GM23338 (cell line): Measurements from ENCODE around the gene STOM. TPM values are rescaled to one million over a fixed set of nuclear protein-coding genes. Genes with fewer than 3 reads are reported as not detected.

Experiments used
- ATAC-seq: fragments of 200-7000 bp; cut with Tn5 transposase; 3 replicates; pipeline ENCODE4 v1.9.1; 2020
- DNase-seq: peaks from one replicate; pipeline ENCODE4 v3.0.0-alpha.2; 2015; ENCODE audit warnings: low spot score
- H2AFZ ChIP-seq: fragments of 200-600 bp; sonication (generic); 2 replicates; pipeline ENCODE4 v1.8.0; 2016; ENCODE audit warnings: antibody characterized with exemption, mild to moderate bottlenecking, moderate library complexity
- H3F3A ChIP-seq: fragments of 200-600 bp; sonication (generic); replicated peaks from 2 replicates; pipeline ENCODE4 v1.8.0; 2017; ENCODE audit warnings: antibody characterized with exemption, mixed run types, low read depth
- H3K27ac ChIP-seq: fragments of 200-600 bp; sonication (generic); 2 replicates; pipeline ENCODE4 v1.6.1; 2016; ENCODE audit warnings: low read depth
- H3K27me3 ChIP-seq: fragments of 200-600 bp; sonication (generic); 2 replicates; pipeline ENCODE4 v1.8.0; 2016; ENCODE audit warnings: mild to moderate bottlenecking, mixed run types, moderate library complexity; ENCODE audit not compliant: insufficient read depth
- H3K36me3 ChIP-seq: fragments of 200-600 bp; sonication (generic); 2 replicates; pipeline ENCODE4 v1.8.0; 2016; ENCODE audit warnings: mild to moderate bottlenecking; ENCODE audit not compliant: insufficient read depth
- H3K4me1 ChIP-seq: fragments of 200-600 bp; sonication (generic); 2 replicates; pipeline ENCODE4 v1.8.0; 2016; ENCODE audit warnings: mild to moderate bottlenecking, moderate library complexity; ENCODE audit not compliant: insufficient read depth
- H3K4me2 ChIP-seq: fragments of 200-600 bp; sonication (generic); 2 replicates; pipeline ENCODE4 v1.7.1; 2017; ENCODE audit warnings: mixed run types
- H3K4me3 ChIP-seq: fragments of 200-600 bp; sonication (generic); 2 replicates; pipeline ENCODE4 v1.6.1; 2016; ENCODE audit warnings: mixed run types
- H3K79me2 ChIP-seq: fragments of 200-600 bp; sonication (generic); replicated peaks from 2 replicates; pipeline ENCODE4 v1.8.0; 2017; ENCODE audit warnings: mild to moderate bottlenecking; ENCODE audit not compliant: insufficient read depth
- H3K9me2 ChIP-seq: fragments of 200-600 bp; sonication (generic); 2 replicates; pipeline ENCODE4 v1.8.0; 2017; ENCODE audit not compliant: insufficient read depth
- H4K20me1 ChIP-seq: fragments of 200-600 bp; sonication (generic); replicated peaks from 2 replicates; pipeline ENCODE4 v1.8.0; 2017; ENCODE audit warnings: mild to moderate bottlenecking; ENCODE audit not compliant: insufficient read depth
- H3K27ac Mint-ChIP-seq: 2 replicates; pipeline ENCODE4 v1.8.0; 2020; ENCODE audit warnings: inconsistent platforms, mild to moderate bottlenecking, moderate library complexity, mixed read lengths
- H3K27me3 Mint-ChIP-seq: 3 replicates; pipeline ENCODE4 v1.8.0; 2022; ENCODE audit warnings: low read depth, mild to moderate bottlenecking, moderate library complexity, mixed read lengths, inconsistent platforms; ENCODE audit not compliant: insufficient read depth, poor library complexity
- H3K36me3 Mint-ChIP-seq: 3 replicates; pipeline ENCODE4 v1.8.0; 2021; ENCODE audit warnings: low read depth, mild to moderate bottlenecking, inconsistent platforms, moderate library complexity, mixed read lengths
- H3K4me1 Mint-ChIP-seq: 3 replicates; pipeline ENCODE4 v1.8.0; 2020; ENCODE audit warnings: mild to moderate bottlenecking, inconsistent platforms, mixed read lengths
- H3K4me3 Mint-ChIP-seq: 3 replicates; pipeline ENCODE4 v1.8.0; 2021; ENCODE audit warnings: moderate library complexity, mild to moderate bottlenecking, inconsistent platforms, mixed read lengths
- H3K9me3 Mint-ChIP-seq: 3 replicates; pipeline ENCODE4 v1.8.0; 2020; ENCODE audit warnings: moderate library complexity, mild to moderate bottlenecking, inconsistent platforms, mixed read lengths
- CREB1 ChIP-seq: fragments of 250-450 bp; sonication (Bioruptor Pico); IDR thresholded peaks from 2 replicates; pipeline ENCODE4 v1.5.0; 2020; ENCODE audit warnings: low read depth, mild to moderate bottlenecking, moderate library complexity
- EZH2phosphoT487 ChIP-seq: fragments of 200-600 bp; sonication (generic); IDR thresholded peaks from one replicate; pipeline ENCODE4 v1.8.1; 2018; ENCODE audit warnings: antibody characterized with exemption; ENCODE audit not compliant: unreplicated experiment
- JUNB ChIP-seq: IDR thresholded peaks from one replicate; pipeline ENCODE4 v1.6.1; 2016; ENCODE audit warnings: antibody characterized with exemption; ENCODE audit not compliant: unreplicated experiment
- NANOG ChIP-seq: IDR thresholded peaks from 2 replicates; pipeline ENCODE4 v1.6.1; 2016; ENCODE audit warnings: antibody characterized with exemption, borderline replicate concordance
- POLR2AphosphoS5 ChIP-seq: IDR thresholded peaks from 2 replicates; pipeline ENCODE4 v1.6.1; 2016; ENCODE audit warnings: antibody characterized with exemption, low read depth
- STAT1 ChIP-seq: IDR thresholded peaks from one replicate; pipeline ENCODE4 v1.6.1; 2016; ENCODE audit warnings: antibody characterized with exemption; ENCODE audit not compliant: unreplicated experiment
- ZNF114 ChIP-seq: fragments of 250-450 bp; sonication (Bioruptor Pico); IDR thresholded peaks from 2 replicates; pipeline ENCODE4 v1.5.0; 2020; ENCODE audit warnings: mild to moderate bottlenecking, moderate library complexity
- ZNF331 ChIP-seq: fragments of 250-450 bp; sonication (Bioruptor Pico); IDR thresholded peaks from 2 replicates; pipeline ENCODE4 v1.5.0; 2020; ENCODE audit warnings: low read depth, mild to moderate bottlenecking, moderate library complexity
- polyA plus RNA-seq: library from polyadenylated mRNA; unstranded; fragments of >200 nt; fragmentation: Nextera tagmentation; extraction: Ambion mirVana; gene quantifications from 2 replicates; pipeline ENCODE4 v1.2.1, GENCODE V29; 2016
- total RNA-seq: library from RNA; depleted of rRNA; stranded (reverse); fragments of >200 nt; shearing (Covaris generic); gene quantifications from 2 replicates; pipeline ENCODE4 v1.2.3, GENCODE V29; 2014
- TF ChIP-seq, protein P1 (sequence below), 2 experiments: fragments of 200-600 bp in 1 of 2; sonication (generic) in 1 of 2; conservative IDR thresholded peaks; 2 replicates each; pipeline versions ENCODE4 v1.5.1 to v1.6.1; 2016 to 2017; ENCODE audit warnings: antibody characterized with exemption in 2 of 2, low read depth in 2 of 2, mild to moderate bottlenecking in 2 of 2, moderate library complexity in 1 of 2
- TF ChIP-seq, protein P2 (sequence below): IDR thresholded peaks from one replicate; pipeline ENCODE4 v1.6.1; 2018; ENCODE audit warnings: antibody characterized with exemption; ENCODE audit not compliant: unreplicated experiment
- TF ChIP-seq, protein P3 (sequence below): IDR thresholded peaks from 2 replicates; pipeline ENCODE4 v1.6.1; 2016; ENCODE audit warnings: antibody characterized with exemption
- TF ChIP-seq, protein P4 (sequence below): fragments of 250-450 bp; sonication (Bioruptor Pico); IDR thresholded peaks from 2 replicates; pipeline ENCODE4 v1.5.0; 2020; ENCODE audit warnings: mild to moderate bottlenecking, moderate library complexity

The STOM gene
- total and polyA plus RNA-seq, 2 experiments from 2014 or later = 29.4 to 51.1 TPM

DNA sequence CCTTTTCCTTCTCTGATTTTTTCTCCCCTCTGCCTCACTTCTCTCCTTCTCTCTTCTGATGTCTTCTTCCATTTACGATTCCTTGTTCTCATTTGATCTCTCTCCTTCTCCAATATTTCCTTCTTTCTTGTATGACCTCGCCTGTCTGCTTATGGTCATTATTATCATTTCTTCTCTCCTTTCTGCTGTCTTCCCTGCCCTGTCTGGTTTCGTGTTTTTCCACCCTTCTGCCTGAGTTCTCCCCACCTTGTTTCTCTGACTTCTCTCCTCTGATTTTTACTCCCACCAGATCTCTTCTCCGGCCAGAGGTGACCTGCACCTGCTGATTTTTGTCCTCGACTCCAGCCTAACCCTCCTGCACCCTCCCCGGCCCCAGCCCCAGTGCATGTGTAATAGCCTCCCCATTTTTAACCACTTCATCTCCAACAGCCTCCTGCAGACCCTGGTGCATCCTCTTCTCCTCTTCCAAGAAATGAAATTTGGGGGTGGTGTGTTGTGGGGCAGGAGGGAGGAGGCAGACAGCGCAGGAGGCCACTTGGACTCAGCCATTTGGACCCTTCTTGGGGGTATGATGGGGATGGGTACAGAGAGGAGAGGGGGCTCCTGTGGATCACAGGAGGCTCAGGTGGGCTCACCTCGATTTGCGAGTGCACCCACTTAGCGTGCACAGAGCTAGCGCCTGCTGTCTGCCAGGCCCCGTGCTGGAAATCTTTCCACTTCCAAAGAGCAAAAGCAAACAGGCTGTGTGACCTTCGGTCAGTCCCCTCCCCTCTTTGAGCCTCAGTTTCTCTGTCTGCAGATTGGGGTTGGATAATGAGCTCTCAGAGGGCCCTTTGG lies 69.5 kb downstream of the STOM start:
- Histone ChIP-seq H3K27me3 (peaks cover 26% of the 10 kb centered on the region), H4K20me1 (no peaks in the 10 kb centered on the region; the same call in 1 of the 2 replicates), H3F3A (0 out of 2 replicates have a peak, but pooled peaks cover 8% of the 10 kb centered on the region), H2AFZ (no peak overlapping the region), H3K4me2 (peak overlapping the region; percentile 94), H3K36me3 (no peaks in the 10 kb centered on the region), H3K27ac (no peak overlapping the region), H3K9me2 (no peaks in the 10 kb centered on the region), H3K79me2 (no peaks in the 10 kb centered on the region), H3K4me1 (peaks cover 16% of the 10 kb centered on the region), H3K4me3 (peak overlapping the region; percentile 70)
- ATAC-seq (no peak), DNase-seq (no peak)
- no peak overlapping the region for H3K27ac Mint-ChIP-seq
- H3K9me3 Mint-ChIP-seq = no peaks in the 10 kb centered on the region
- H3K27me3 Mint-ChIP-seq = peaks cover 14% of the 10 kb centered on the region
- H3K4me3 Mint-ChIP-seq = peak overlapping the region; percentile 72
- H3K4me1 Mint-ChIP-seq = peaks cover 29% of the 10 kb centered on the region
- TF ChIP-seq NANOG (no peak), JUNB (no peak), ZNF114 (no peak), POLR2AphosphoS5 (no peak), ZNF331 (CRISPR knock-in tag) (no peak), STAT1 (no peak), CREB1 (no peak), EZH2phosphoT487 (no peak)
- TF ChIP-seq, protein P1, sequence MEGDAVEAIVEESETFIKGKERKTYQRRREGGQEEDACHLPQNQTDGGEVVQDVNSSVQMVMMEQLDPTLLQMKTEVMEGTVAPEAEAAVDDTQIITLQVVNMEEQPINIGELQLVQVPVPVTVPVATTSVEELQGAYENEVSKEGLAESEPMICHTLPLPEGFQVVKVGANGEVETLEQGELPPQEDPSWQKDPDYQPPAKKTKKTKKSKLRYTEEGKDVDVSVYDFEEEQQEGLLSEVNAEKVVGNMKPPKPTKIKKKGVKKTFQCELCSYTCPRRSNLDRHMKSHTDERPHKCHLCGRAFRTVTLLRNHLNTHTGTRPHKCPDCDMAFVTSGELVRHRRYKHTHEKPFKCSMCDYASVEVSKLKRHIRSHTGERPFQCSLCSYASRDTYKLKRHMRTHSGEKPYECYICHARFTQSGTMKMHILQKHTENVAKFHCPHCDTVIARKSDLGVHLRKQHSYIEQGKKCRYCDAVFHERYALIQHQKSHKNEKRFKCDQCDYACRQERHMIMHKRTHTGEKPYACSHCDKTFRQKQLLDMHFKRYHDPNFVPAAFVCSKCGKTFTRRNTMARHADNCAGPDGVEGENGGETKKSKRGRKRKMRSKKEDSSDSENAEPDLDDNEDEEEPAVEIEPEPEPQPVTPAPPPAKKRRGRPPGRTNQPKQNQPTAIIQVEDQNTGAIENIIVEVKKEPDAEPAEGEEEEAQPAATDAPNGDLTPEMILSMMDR (conservative IDR thresholded peaks at IDR 0.05; ENCODE audit: low read depth in 2 of 2) = no peak
- TF ChIP-seq, protein P2, sequence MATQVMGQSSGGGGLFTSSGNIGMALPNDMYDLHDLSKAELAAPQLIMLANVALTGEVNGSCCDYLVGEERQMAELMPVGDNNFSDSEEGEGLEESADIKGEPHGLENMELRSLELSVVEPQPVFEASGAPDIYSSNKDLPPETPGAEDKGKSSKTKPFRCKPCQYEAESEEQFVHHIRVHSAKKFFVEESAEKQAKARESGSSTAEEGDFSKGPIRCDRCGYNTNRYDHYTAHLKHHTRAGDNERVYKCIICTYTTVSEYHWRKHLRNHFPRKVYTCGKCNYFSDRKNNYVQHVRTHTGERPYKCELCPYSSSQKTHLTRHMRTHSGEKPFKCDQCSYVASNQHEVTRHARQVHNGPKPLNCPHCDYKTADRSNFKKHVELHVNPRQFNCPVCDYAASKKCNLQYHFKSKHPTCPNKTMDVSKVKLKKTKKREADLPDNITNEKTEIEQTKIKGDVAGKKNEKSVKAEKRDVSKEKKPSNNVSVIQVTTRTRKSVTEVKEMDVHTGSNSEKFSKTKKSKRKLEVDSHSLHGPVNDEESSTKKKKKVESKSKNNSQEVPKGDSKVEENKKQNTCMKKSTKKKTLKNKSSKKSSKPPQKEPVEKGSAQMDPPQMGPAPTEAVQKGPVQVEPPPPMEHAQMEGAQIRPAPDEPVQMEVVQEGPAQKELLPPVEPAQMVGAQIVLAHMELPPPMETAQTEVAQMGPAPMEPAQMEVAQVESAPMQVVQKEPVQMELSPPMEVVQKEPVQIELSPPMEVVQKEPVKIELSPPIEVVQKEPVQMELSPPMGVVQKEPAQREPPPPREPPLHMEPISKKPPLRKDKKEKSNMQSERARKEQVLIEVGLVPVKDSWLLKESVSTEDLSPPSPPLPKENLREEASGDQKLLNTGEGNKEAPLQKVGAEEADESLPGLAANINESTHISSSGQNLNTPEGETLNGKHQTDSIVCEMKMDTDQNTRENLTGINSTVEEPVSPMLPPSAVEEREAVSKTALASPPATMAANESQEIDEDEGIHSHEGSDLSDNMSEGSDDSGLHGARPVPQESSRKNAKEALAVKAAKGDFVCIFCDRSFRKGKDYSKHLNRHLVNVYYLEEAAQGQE = no peak
- TF ChIP-seq, protein P3, sequence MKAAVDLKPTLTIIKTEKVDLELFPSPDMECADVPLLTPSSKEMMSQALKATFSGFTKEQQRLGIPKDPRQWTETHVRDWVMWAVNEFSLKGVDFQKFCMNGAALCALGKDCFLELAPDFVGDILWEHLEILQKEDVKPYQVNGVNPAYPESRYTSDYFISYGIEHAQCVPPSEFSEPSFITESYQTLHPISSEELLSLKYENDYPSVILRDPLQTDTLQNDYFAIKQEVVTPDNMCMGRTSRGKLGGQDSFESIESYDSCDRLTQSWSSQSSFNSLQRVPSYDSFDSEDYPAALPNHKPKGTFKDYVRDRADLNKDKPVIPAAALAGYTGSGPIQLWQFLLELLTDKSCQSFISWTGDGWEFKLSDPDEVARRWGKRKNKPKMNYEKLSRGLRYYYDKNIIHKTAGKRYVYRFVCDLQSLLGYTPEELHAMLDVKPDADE = no peak
- TF ChIP-seq, protein P4, sequence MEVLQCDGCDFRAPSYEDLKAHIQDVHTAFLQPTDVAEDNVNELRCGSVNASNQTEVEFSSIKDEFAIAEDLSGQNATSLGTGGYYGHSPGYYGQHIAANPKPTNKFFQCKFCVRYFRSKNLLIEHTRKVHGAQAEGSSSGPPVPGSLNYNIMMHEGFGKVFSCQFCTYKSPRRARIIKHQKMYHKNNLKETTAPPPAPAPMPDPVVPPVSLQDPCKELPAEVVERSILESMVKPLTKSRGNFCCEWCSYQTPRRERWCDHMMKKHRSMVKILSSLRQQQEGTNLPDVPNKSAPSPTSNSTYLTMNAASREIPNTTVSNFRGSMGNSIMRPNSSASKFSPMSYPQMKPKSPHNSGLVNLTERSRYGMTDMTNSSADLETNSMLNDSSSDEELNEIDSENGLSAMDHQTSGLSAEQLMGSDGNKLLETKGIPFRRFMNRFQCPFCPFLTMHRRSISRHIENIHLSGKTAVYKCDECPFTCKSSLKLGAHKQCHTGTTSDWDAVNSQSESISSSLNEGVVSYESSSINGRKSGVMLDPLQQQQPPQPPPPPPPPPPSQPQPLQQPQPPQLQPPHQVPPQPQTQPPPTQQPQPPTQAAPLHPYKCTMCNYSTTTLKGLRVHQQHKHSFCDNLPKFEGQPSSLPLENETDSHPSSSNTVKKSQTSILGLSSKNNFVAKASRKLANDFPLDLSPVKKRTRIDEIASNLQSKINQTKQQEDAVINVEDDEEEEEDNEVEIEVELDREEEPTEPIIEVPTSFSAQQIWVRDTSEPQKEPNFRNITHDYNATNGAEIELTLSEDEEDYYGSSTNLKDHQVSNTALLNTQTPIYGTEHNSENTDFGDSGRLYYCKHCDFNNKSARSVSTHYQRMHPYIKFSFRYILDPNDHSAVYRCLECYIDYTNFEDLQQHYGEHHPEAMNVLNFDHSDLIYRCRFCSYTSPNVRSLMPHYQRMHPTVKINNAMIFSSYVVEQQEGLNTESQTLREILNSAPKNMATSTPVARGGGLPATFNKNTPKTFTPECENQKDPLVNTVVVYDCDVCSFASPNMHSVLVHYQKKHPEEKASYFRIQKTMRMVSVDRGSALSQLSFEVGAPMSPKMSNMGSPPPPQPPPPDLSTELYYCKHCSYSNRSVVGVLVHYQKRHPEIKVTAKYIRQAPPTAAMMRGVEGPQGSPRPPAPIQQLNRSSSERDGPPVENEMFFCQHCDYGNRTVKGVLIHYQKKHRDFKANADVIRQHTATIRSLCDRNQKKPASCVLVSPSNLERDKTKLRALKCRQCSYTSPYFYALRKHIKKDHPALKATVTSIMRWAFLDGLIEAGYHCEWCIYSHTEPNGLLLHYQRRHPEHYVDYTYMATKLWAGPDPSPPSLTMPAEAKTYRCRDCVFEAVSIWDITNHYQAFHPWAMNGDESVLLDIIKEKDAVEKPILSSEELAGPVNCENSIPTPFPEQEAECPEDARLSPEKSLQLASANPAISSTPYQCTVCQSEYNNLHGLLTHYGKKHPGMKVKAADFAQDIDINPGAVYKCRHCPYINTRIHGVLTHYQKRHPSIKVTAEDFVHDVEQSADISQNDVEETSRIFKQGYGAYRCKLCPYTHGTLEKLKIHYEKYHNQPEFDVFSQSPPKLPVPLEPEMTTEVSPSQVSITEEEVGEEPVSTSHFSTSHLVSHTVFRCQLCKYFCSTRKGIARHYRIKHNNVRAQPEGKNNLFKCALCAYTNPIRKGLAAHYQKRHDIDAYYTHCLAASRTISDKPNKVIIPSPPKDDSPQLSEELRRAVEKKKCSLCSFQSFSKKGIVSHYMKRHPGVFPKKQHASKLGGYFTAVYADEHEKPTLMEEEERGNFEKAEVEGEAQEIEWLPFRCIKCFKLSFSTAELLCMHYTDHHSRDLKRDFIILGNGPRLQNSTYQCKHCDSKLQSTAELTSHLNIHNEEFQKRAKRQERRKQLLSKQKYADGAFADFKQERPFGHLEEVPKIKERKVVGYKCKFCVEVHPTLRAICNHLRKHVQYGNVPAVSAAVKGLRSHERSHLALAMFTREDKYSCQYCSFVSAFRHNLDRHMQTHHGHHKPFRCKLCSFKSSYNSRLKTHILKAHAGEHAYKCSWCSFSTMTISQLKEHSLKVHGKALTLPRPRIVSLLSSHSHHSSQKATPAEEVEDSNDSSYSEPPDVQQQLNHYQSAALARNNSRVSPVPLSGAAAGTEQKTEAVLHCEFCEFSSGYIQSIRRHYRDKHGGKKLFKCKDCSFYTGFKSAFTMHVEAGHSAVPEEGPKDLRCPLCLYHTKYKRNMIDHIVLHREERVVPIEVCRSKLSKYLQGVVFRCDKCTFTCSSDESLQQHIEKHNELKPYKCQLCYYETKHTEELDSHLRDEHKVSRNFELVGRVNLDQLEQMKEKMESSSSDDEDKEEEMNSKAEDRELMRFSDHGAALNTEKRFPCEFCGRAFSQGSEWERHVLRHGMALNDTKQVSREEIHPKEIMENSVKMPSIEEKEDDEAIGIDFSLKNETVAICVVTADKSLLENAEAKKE (CRISPR knock-in tag) = no peak
- H3K36me3 Mint-ChIP-seq = peaks cover 3% of the 10 kb centered on the region; the same call in 1 of the 3 replicates
